GM12878 (cell line): ENCODE data around the gene KCNK5. TPM values are rescaled to one million over a fixed set of nuclear protein-coding genes. Genes with fewer than 3 reads are reported as not detected.

Source experiments
- ATAC-seq: fragments of 200-7000 bp; cut with Tn5 transposase; 3 replicates; pipeline ENCODE4 v1.9.1; 2020; ENCODE audit warnings: mild to moderate bottlenecking, moderate library complexity
- BruUV-seq: library from RNA; stranded (reverse); fragments of 400-500 nt; replicated peaks from 2 replicates; lab custom pipeline; 2021; lab: Mats Ljungman, UMichigan
- CTCF ChIA-PET: fragments of 300-600 bp; sonication (Branson Sonifier 250); formaldehyde crosslinking; extraction: SDS; loops from one replicate; lab custom pipeline; 2021; ENCODE audit warnings: inconsistent platforms; lab: Yijun Ruan, JAX
- POLR2A ChIA-PET: fragments of 350-600 bp; formaldehyde crosslinking; extraction: SDS; loops from one replicate; lab custom pipeline; 2021; ENCODE audit warnings: inconsistent platforms; lab: Charles Lee
- RAD21 ChIA-PET: fragments of 300-600 bp; sonication (Branson Sonifier 250); formaldehyde crosslinking; loops from one replicate; lab custom pipeline; 2023; ENCODE audit warnings: antibody characterized with exemption; ENCODE audit not compliant: unreplicated experiment; lab: Charles Lee
- SMC1A ChIA-PET: fragments of 300-600 bp; sonication (Branson Sonifier 250); formaldehyde crosslinking; loops from one replicate; lab custom pipeline; 2023; ENCODE audit not compliant: unreplicated experiment, uncharacterized antibody; lab: Charles Lee
- DNase-seq: peaks from one replicate; pipeline ENCODE4 v3.0.0-alpha.2; 2011; ENCODE audit warnings: low read depth, low spot score
- FAIRE-seq: peaks from 3 replicates; lab custom pipeline; 2011; peaks lifted over from hg19 to GRCh38; lab: Jason Lieb, UNC
- H2AFZ ChIP-seq: 2 replicates; pipeline ENCODE4 v1.6.0; 2011; ENCODE audit warnings: low read depth, low read length, control low read depth; ENCODE audit not compliant: control insufficient read depth
- H3K27ac ChIP-seq: 2 replicates; pipeline ENCODE4 v1.5.1; 2011; ENCODE audit warnings: control low read depth; ENCODE audit not compliant: control insufficient read depth, insufficient read depth
- H3K27me3 ChIP-seq, 2 experiments: replicated peaks in 1 of 2; 2 replicates each; pipeline versions ENCODE4 v1.6.0 to v1.6.1; 2011; ENCODE audit warnings: low read length in 1 of 2; ENCODE audit not compliant: control insufficient read depth in 2 of 2, insufficient read depth in 2 of 2
- H3K36me3 ChIP-seq, 2 experiments: 2 replicates each; pipeline ENCODE4 v1.5.1; 2011; ENCODE audit warnings: low read length in 1 of 2; ENCODE audit not compliant: control insufficient read depth in 2 of 2, insufficient read depth in 2 of 2
- H3K4me1 ChIP-seq: 2 replicates; pipeline ENCODE4 v1.6.1; 2011; ENCODE audit warnings: mild to moderate bottlenecking, low read length, moderate library complexity, mixed read lengths; ENCODE audit not compliant: control insufficient read depth, insufficient read depth
- H3K4me2 ChIP-seq: 2 replicates; pipeline ENCODE4 v1.6.0; 2011; ENCODE audit warnings: control low read depth; ENCODE audit not compliant: control insufficient read depth, insufficient read depth
- H3K4me3 ChIP-seq: fragments of 200-600 bp; sonication (generic); 2 replicates; pipeline ENCODE4 v1.5.1; 2016
- H3K79me2 ChIP-seq: 2 replicates; pipeline ENCODE4 v1.6.0; 2011; ENCODE audit warnings: low read length; ENCODE audit not compliant: control insufficient read depth, insufficient read depth
- H3K9ac ChIP-seq: 2 replicates; pipeline ENCODE4 v1.8.0; 2011; ENCODE audit warnings: low read length, control low read depth, mixed read lengths; ENCODE audit not compliant: control insufficient read depth, insufficient read depth
- H3K9me3 ChIP-seq: replicated peaks from 3 replicates; pipeline ENCODE4 v1.5.1; 2011; ENCODE audit warnings: mild to moderate bottlenecking, low read length; ENCODE audit not compliant: control insufficient read depth, insufficient read depth
- H4K20me1 ChIP-seq: 2 replicates; pipeline ENCODE4 v1.6.0; 2011; ENCODE audit not compliant: control insufficient read depth, insufficient read depth
- CTCF ChIP-seq, 3 experiments: IDR thresholded peaks in 2 of 3; conservative IDR thresholded peaks in 1 of 3; 2 replicates each; pipeline ENCODE4 v1.5.1; 2011; ENCODE audit warnings: low read depth in 3 of 3, low read length in 3 of 3, mild to moderate bottlenecking in 3 of 3, control low read depth in 2 of 3, moderate library complexity in 2 of 3, inconsistent platforms in 1 of 3, mixed read lengths in 1 of 3; ENCODE audit not compliant: control insufficient read depth in 2 of 3, insufficient read depth in 1 of 3; ENCODE audit errors: extremely low read depth in 1 of 3
- ELK1 ChIP-seq: IDR thresholded peaks from 2 replicates; pipeline ENCODE4 v1.6.1; 2012; ENCODE audit warnings: low read depth, low read length, improper control_type of control experiment
- EP300 ChIP-seq, 2 experiments: fragments of 150-350 bp in 1 of 2; IDR thresholded peaks; 2 replicates each; pipeline ENCODE4 v1.6.1; 2011 to 2012; ENCODE audit warnings: low read depth in 2 of 2, low read length in 2 of 2, borderline replicate concordance in 1 of 2, improper control_type of control experiment in 1 of 2, inconsistent platforms in 1 of 2; ENCODE audit not compliant: control insufficient read depth in 1 of 2
- ETV6 ChIP-seq, 2 experiments: fragments of 450-650 bp in 1 of 2; IDR thresholded peaks in 1 of 2; conservative IDR thresholded peaks in 1 of 2; 2 replicates each; pipeline ENCODE4 v1.6.1; 2014; ENCODE audit warnings: antibody characterized with exemption in 1 of 2, borderline replicate concordance in 1 of 2, low read depth in 1 of 2, mild to moderate bottlenecking in 1 of 2, moderate library complexity in 1 of 2
- IKZF2 ChIP-seq, 2 experiments: fragments of 450-650 bp; IDR thresholded peaks; 2 replicates each; pipeline ENCODE4 v1.6.1; 2017; ENCODE audit warnings: mild to moderate bottlenecking in 2 of 2, moderate library complexity in 2 of 2
- KAT2A ChIP-seq: conservative IDR thresholded peaks from 2 replicates; pipeline ENCODE4 v1.6.1; 2011; ENCODE audit warnings: low read depth, low read length; ENCODE audit not compliant: control insufficient read depth
- LARP7 ChIP-seq: fragments of 450-650 bp; IDR thresholded peaks from 2 replicates; pipeline ENCODE4 v1.6.1; 2017; ENCODE audit warnings: mild to moderate bottlenecking
- NBN ChIP-seq: fragments of 450-650 bp; IDR thresholded peaks from 2 replicates; pipeline ENCODE4 v1.6.1; 2016
- NRF1 ChIP-seq: conservative IDR thresholded peaks from 2 replicates; pipeline ENCODE4 v1.6.1; 2011; ENCODE audit warnings: mild to moderate bottlenecking, low read depth, low read length, improper control_type of control experiment
- PAX5 ChIP-seq: IDR thresholded peaks from 2 replicates; pipeline ENCODE4 v1.6.1; 2011; ENCODE audit warnings: low read depth, low read length, borderline replicate concordance
- PKNOX1 ChIP-seq: fragments of 450-650 bp; IDR thresholded peaks from 2 replicates; pipeline ENCODE4 v1.6.1; 2016; ENCODE audit warnings: mild to moderate bottlenecking
- PML ChIP-seq: IDR thresholded peaks from 2 replicates; pipeline ENCODE4 v1.6.1; 2012; ENCODE audit warnings: low read length, inconsistent platforms
- POLR2A ChIP-seq: IDR thresholded peaks from 2 replicates; pipeline ENCODE4 v1.6.1; 2011; ENCODE audit warnings: low read depth, mild to moderate bottlenecking, low read length
- POU2F2 ChIP-seq: IDR thresholded peaks from 3 replicates; pipeline ENCODE4 v1.6.1; 2011; ENCODE audit warnings: low read depth, mild to moderate bottlenecking, low read length, borderline replicate concordance
- RB1 ChIP-seq: fragments of 450-650 bp; formaldehyde crosslinking; IDR thresholded peaks from 2 replicates; pipeline ENCODE4 v1.6.1; 2017; ENCODE audit warnings: mild to moderate bottlenecking, borderline replicate concordance
- SMAD1 ChIP-seq: fragments of 450-650 bp; IDR thresholded peaks from 2 replicates; pipeline ENCODE4 v1.6.1; 2018; ENCODE audit warnings: mild to moderate bottlenecking, low read depth; ENCODE audit not compliant: partially characterized antibody
- SMARCA5 ChIP-seq: fragments of 450-650 bp; IDR thresholded peaks from 2 replicates; pipeline ENCODE4 v1.6.1; 2017; ENCODE audit warnings: mild to moderate bottlenecking
- SMC3 ChIP-seq: IDR thresholded peaks from 2 replicates; pipeline ENCODE4 v1.6.1; 2011; ENCODE audit warnings: low read length, improper control_type of control experiment, borderline replicate concordance
- TCF12 ChIP-seq: IDR thresholded peaks from 2 replicates; pipeline ENCODE4 v1.6.1; 2011; ENCODE audit warnings: low read depth, mild to moderate bottlenecking, low read length
- YY1 ChIP-seq: IDR thresholded peaks from 2 replicates; pipeline ENCODE4 v1.6.1; 2011; ENCODE audit warnings: low read depth, mild to moderate bottlenecking, low read length
- WGBS: methylation state at CpG from one replicate; pipeline ENCODE4 v1.1.6; 2016; ENCODE audit warnings: low lambda C conversion rate; ENCODE audit not compliant: insufficient replicate concordance, insufficient coverage; ENCODE audit errors: missing lambda C conversion rate; 5-methylcytosine and 5-hydroxymethylcytosine counted together
- in situ Hi-C: fragments of 300-500 bp; cut with MboI; formaldehyde crosslinking; loops from 9 replicates; pipeline ENCODE4 v1.14.3; 2018; ENCODE audit warnings: mixed read lengths
- intact Hi-C: fragments of 100-400 bp; cut with micrococcal nuclease; formaldehyde crosslinking; loops from one replicate; pipeline ENCODE4 v1.14.2; 2022; ENCODE audit not compliant: unreplicated experiment
- polyA plus RNA-seq, 11 experiments: library from polyadenylated mRNA; depleted of rRNA in 4 of 11; unstranded in 6 of 11; stranded (reverse) in 5 of 11; fragments of >200 nt; fragmentation: Nextera tagmentation in 4 of 11; fragmentation: Illumina TruSeq in 1 of 11; extraction: Ambion mirVana in 4 of 11; extraction: Trizol in 1 of 11; gene quantifications; 1 replicate in 1 of 11; 2 replicates in 10 of 11; pipeline versions ENCODE4 v1.2.1 to v1.2.3, GENCODE V29; 2011 to 2016; ENCODE audit warnings: inconsistent platforms in 2 of 11, missing spikeins in 2 of 11, low read depth in 1 of 11
- total RNA-seq, 4 experiments: library from RNA; depleted of rRNA in 3 of 4; stranded (reverse); fragments of >200 nt in 3 of 4; fragmentation: Illumina TruSeq in 1 of 4; extraction: Trizol in 1 of 4; gene quantifications; 2 replicates each; pipeline versions ENCODE4 v1.2.1 to v1.2.3, GENCODE V29; 2013 to 2021

KCNK5 gene
- total and polyA plus RNA-seq, 10 of the 15 experiments (the other 5 are each of a cell fraction or from before 2014, with no cell fraction given) = 0.11 to 4.2 (median 2.1) TPM

GRCh38 chr6:39166189-39166911, 62.9 kb downstream of the KCNK5 start:
- H3K79me2 ChIP-seq = no peaks in the 10 kb centered on the region
- H3K36me3 ChIP-seq = no peaks in the 10 kb centered on the region
- POLR2A ChIA-PET = no interaction called here
- CTCF ChIA-PET = interaction anchor here (0.7 to 8.7 kb wide), 19 partner anchors 8 to 1706 kb away, joined by 3 to 167 read pairs (median 3); no protein-coding TSS in a partner anchor
- peaks cover 2 to 3% of the 10 kb centered on the region in 2 experiments; a peak in 3 of 4 replicates for H3K27me3 ChIP-seq
- H3K4me1 ChIP-seq = no peaks in the 10 kb centered on the region
- in situ Hi-C loops (loop anchor here (5.0 kb wide), 1 partner anchor 136 kb away; no protein-coding TSS in a partner anchor), intact Hi-C loops (loop anchor here (1.0 to 10.0 kb wide), 3 partner anchors 137 to 292 kb away; no protein-coding TSS in a partner anchor)
- H3K4me3 ChIP-seq = no peak overlapping the region
- no peaks in the 10 kb centered on the region for H3K9me3 ChIP-seq
- H3K27ac ChIP-seq = no peak overlapping the region
- ATAC-seq = peak; percentile 99
- no peak overlapping the region for H3K9ac ChIP-seq
- DNase-seq = peak; percentile 20
- RAD21 ChIA-PET = interaction anchor here (0.8 to 5.4 kb wide), 11 partner anchors 8 to 169 kb away, joined by 3 to 71 read pairs (median 4); no protein-coding TSS in a partner anchor
- SMC1A ChIA-PET = interaction anchor here (0.9 to 6.0 kb wide), 10 partner anchors 14 to 144 kb away, joined by 3 to 83 read pairs (median 4); no protein-coding TSS in a partner anchor
- no peak overlapping the region for H3K4me2 ChIP-seq
- 27% methylated on average over 20 of the region's 20 CpGs for WGBS
- H4K20me1 ChIP-seq = no peaks in the 10 kb centered on the region
- BruUV-seq = no TSS peak
- H2AFZ ChIP-seq = no peak overlapping the region
- FAIRE-seq = peak; percentile 93
- no peak for TF ChIP-seq NRF1
- TF ChIP-seq NBN = 0 out of 2 replicates have a peak, but pooled peaks have one; percentile 20
- no peak for TF ChIP-seq ETV6 (conservative IDR thresholded peaks at IDR 0.05 in 1 of 2, IDR thresholded peaks at IDR 0.05 in 1 of 2; ENCODE audit: borderline replicate concordance in 1 of 2, low read depth in 1 of 2)
- TF ChIP-seq SMARCA5 = peak; percentile 50; the same call in 1 of the 2 replicates
- 0 out of 3 replicates have a peak, but pooled peaks have one; percentile 22 for TF ChIP-seq POU2F2
- no peak for TF ChIP-seq POLR2A
- no peak for TF ChIP-seq PAX5
- TF ChIP-seq EP300 (IDR thresholded peaks at IDR 0.05; ENCODE audit: borderline replicate concordance in 1 of 2, control insufficient read depth in 1 of 2, low read depth in 2 of 2, low read length in 2 of 2) = no peak
- peak; percentile 88 for TF ChIP-seq RB1
- no peak for TF ChIP-seq IKZF2 (IDR thresholded peaks at IDR 0.05)
- no peak for TF ChIP-seq PML
- peak; percentile 88 to 95 (median 90) for TF ChIP-seq CTCF (IDR thresholded peaks at IDR 0.05 in 2 of 3, conservative IDR thresholded peaks at IDR 0.05 in 1 of 3; ENCODE audit: control insufficient read depth in 2 of 3, extremely low read depth in 1 of 3, insufficient read depth in 1 of 3, low read depth in 3 of 3, low read length in 3 of 3)
- no peak for TF ChIP-seq KAT2A
- 0 out of 2 replicates have a peak, but pooled peaks have one; percentile 26 for TF ChIP-seq TCF12
- TF ChIP-seq PKNOX1 = 0 out of 2 replicates have a peak, but pooled peaks have one; percentile 17
- no peak for TF ChIP-seq ELK1
- TF ChIP-seq LARP7 = 0 out of 2 replicates have a peak, but pooled peaks have one; percentile 25
- peak; percentile 58; the same call in 1 of the 2 replicates for TF ChIP-seq YY1
- TF ChIP-seq SMAD1 = no peak
- peak; percentile 96 for TF ChIP-seq SMC3
